Cerebellar cortex (tissue), 1 donor: ENCODE results near the gene SARS2.
A peak's percentile ranks its signal among the peaks of the same experiment; 100 is the strongest.
"Not testable (repeated sequence)": the region's sequence is repeated elsewhere in the genome, so short reads cannot be mapped to it uniquely, and the experiment has no call there.

ENCODE experiments used
- DNase-seq: peaks from one replicate; pipeline ENCODE4 v3.0.0-alpha.2; 2015; ENCODE audit warnings: low spot score

SARS2 gene

DNA sequence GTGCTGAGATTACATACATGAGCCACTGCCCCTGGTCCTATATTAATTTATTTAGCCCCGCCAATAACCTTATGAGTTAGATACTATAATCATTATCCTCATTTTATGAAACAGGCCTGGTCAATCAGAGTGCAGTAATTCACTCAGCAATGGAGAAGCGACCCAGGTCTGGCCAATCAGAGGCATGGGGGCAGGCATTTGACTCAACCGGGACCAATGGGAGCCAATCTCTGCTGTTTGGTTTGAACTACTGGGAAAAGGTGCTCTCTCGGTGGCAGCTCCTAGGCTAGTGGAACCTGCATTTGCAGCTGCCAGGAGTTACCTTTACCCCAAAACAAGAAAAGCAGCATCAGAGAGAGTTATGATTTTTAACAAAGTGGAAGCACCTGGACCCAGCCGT, 37.7 kb downstream of the SARS2 start:
- no peak for DNase-seq

DNA sequence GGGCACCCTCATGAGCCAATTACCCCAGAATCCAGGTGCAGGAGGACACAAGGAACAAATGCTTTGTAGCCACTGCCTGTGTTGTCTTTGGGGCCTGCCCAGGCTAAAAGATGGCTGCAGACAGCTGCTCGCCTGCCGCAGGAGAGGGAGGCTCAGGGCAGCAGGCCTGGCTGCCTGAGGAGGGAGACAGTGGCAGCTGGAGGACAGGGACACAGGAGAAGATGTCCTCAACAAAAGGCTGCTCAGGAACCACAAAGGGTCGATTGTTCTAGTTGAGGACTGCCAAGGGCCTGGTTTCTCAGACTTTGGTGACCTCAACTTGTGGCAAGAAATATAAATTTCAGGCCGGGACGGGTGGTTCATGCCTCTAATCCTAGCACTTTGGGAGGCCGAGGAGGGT, 38.8 kb downstream of the SARS2 start:
- DNase-seq: no peak

DNA sequence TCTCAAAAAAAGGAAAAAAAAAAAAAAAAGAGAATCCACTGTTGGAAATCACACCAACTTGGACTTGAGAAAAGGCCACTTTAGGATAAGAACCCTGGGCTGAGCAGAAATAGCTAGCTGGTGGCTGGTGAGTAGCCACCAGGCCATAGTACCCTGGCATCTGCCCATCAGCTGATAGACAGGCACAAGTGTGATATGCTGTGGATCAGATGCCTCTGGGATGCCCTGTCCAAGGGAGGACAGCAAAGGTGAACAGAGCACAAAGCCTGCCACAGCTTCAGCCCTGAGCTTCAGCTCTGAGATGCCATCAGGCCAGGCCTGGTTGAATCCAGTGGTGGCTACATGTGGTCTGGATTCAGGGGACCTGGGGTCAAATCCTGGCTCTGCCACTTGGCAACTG, 39.9 kb downstream of the SARS2 start:
- no peak for DNase-seq

DNA sequence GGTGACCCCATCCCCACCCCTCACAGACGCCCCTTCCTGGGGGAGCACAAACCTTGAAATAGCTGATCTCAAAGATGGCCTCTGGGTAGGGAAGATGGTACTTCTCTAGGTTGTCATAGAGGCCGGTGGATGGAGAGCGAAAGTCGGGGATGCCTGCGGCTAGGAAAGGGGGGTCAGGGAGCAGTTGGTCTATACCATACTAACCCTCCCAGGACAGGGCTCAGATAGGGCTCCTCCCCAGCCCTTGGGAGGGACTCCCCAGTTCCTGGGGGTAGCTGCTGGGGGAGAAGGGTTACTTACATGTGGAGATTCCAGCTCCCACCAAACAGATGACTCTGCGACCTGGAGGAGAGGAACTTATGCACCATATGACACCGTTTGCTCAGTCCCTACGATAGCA, 40.8 kb downstream of the SARS2 start:
- DNase-seq: no peak

DNA sequence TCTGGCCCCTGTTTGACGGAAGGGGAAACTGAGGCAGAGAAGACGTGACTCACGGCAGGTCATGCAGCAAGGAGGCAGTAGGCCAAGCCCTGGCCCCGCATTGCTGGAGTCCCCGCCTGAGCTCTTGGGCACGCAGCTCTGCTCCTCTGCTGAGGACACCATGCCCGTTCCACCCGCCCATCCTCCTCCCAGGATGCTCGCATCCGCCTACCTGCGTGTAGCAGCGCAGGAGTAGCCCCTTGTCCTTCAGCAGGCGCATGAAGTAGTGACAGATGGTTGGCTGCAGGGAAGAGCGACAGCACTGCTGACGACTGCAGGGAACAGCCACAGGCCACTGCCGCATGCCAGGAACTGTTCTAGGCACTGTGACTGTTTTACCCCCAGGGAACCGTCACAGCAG, 41.7 kb downstream of the SARS2 start:
- peak; percentile 78 for DNase-seq

DNA sequence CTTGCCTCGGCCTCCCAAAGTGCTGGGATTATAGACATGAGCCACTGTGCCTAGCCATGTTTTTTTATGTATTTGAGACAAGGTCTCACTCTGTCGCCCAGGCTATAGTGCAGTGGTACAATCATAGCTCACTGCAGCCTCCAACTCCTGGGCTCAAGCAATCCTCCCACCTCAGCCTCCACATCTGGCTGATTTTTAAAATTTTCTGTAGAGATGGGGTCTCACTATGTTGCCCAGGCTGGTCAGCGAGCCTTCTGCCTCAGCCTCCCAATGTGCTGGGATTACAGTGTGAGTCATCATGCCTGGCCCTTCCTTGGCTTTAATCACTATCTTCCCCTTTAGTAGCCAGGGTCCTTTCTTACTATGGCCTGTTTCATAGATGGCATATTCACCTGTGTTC, 45.9 kb downstream of the SARS2 start:
- DNase-seq: not testable (repeated sequence)

DNA sequence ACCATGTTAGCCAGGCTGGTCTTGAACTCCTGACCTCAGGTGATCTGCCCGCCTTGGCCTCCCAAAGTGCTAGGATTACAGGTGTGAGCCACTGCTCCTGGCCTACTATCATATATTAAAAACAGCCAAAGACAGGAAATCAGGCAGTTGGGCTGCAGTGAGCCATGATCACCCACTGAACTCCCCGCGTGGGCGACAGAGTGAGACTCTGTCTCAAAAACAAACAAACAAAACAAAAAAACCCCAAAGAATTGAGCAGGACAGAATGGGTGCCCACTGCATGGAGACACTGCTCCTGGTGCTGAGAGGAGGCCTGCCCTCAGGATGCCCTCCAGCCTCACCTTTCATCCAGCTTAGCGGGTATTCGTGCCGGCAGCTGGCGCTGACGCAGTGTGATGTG, 47.3 kb downstream of the SARS2 start:
- DNase-seq: no peak

DNA sequence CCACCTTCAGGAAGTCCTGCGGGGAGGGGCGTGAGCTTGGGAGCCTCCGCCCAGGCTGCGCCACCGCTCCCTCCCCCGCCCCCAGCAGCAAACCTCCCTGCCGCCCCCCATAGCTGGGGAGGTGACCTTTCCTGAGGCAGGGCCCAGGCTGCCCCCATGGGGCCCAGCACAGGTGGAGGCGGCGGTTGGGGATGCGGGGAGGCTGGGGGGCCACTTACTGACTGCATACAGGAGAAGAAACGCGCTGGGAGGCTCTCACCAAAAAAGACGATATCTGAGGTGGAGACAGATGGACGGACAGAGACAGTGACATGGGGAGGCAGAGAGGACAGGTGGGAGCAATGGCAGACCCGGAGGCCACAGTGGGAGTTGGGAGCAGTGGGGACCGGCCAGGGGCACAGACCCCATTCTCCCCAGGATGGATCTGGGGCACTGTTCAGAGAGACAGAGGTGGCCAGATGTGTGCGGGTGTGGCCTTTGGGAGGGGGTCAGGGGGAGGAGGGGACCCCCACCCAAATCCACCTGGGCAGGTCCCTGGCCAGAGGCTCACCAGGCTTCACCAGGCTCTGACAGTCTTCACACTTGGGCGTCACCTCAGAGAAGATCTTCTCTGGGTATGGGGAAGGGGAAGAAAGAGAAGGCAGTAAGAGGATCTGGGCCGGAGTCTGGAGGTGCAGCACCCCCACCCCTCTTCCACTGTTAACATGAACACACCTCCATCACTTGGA, 49.5 kb downstream of the SARS2 start:
- DNase-seq: no peak

DNA sequence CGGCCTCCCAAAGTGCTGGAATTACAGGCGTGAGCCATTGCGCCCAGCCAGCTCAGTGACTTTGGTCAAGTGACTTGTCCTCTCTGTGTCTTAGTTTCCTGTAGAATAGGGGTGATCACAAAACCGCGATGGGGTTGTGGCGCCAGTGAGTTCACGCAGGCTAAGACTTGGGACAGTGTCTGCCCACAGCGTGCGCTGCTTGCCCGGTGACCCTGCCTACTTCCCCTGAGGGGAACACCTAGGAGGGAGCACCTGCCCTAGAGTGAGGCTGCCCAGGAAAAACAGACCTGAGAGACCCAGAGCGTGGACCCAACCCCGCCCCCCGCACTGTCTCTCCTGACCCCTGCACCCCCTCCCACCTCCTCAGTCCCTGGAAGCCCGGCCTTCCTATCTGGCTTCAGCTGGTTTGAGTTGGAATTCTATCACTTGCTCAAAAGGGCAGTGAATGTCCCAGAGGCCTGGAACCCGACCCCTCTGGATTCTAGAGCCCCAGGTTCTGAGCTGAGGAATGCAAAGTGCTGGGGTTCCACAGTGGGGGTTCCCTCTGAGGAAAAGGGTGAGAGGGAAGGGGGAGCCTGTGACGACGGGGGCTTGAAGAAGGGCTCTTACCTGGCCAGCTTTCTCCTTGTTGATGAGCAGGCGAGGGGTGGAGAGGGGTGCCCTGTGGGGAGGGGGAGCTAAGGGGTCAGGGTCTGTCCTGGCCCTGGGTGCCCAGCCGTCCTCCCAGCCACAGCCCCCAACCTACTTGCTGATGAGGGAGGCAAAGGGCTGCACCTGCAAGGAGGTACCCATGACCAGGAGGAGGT, 50.3 kb downstream of the SARS2 start:
- DNase-seq: no peak

DNA sequence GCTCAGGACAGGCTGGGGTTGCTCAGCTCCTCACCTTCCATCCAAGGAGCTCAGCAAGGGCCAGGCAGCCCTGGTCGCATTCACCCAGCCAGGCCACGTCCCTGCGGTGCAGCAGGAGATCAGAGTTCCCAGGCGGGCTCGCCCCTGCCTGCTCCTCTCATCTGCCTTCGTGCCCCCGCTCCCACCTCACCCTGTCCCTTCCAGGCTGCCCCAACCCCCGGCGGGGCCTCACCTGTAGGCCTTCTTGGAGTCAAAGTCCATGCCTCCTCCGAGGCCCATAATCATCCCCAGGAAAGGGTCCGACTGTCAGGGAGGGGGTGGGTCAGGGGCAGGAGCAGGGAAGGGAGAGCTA, 51.2 kb downstream of the SARS2 start:
- no peak for DNase-seq

DNA sequence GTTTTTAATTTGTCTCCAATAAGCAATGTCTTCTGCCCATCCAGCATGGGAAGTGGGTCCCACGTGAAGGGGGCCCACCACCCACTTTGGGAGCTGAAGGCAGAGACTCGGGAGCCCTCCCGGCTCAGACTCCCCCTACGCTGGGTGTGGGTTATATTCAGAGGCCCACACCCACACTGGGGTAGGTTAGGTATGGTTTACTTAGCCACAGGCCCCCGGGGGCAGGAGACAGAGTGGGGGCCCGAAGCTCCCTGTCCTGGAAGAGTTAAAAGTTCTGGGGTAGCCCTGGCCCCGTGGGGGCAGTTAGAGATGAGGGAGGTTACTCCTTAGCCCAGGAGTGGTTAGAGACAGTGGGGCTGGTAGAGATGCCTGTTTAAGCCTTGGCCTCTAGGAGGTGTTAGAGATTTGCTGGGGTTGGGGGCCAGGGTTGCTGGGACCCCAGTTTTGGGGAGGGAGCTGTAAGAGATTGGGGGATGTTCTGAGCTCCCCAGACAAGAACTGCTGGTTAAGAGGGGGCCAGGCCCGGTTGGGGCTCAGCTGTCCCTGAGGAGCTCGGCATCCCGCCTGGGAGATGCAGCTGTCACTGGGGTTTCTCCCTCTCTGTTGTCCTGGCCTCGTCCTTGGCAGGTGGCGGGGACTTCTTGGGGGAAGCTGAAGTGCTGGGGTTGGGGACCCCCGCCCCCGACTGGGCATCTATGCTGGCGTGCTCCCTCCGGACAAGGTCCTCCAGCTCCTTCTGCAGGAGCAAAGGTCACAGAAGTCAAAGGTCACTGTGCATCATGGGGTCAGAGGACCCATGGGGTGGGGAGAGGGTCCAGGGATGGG, 51.8 kb downstream of the SARS2 start:
- DNase-seq: no peak

DNA sequence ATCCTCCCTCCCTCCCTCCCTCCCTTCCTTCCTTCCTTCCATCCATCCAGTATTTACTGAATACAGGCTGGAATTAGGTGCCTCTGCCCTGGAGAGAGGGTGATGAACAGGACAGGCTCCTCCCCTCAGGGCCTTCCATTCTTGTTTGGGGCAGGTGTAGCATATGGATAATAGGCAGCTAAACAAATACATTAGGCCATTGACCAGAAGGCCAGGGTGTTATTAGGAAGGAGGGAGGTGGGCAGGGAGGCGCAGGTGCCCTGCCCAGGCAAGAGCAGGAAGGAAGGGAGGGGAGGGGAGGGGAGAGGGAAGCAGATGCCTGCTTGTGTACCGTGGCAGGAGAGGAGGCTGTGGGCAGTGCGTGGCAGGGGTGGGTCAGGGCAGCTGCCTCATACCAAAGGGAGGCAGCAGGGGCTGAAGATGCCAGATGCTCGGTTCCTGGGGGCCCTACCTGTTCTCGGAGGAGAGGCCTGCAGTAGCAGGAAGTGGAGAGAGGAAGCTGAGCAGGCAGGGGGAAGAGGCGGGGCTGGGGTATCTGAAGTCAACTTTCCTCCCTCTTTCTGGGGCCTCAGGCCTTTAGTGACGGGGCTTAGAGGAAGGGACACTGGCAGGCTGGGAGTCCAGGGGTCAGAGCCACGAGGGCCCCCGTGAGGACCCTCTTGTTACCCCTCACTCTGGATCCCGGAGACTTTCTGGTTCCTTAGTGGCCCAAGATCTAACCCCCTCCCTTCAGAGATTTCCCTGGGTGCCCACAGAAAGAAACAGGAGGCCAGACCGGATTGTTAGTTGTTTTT, 52.6 kb downstream of the SARS2 start, which contains the start of gene RINL:
Gene RINL (minus strand): TSS at position 495 of the 794 bp plus-strand sequence. CDS start 1,533 bp downstream, outside the sequence.
- DNase-seq: no peak

DNA sequence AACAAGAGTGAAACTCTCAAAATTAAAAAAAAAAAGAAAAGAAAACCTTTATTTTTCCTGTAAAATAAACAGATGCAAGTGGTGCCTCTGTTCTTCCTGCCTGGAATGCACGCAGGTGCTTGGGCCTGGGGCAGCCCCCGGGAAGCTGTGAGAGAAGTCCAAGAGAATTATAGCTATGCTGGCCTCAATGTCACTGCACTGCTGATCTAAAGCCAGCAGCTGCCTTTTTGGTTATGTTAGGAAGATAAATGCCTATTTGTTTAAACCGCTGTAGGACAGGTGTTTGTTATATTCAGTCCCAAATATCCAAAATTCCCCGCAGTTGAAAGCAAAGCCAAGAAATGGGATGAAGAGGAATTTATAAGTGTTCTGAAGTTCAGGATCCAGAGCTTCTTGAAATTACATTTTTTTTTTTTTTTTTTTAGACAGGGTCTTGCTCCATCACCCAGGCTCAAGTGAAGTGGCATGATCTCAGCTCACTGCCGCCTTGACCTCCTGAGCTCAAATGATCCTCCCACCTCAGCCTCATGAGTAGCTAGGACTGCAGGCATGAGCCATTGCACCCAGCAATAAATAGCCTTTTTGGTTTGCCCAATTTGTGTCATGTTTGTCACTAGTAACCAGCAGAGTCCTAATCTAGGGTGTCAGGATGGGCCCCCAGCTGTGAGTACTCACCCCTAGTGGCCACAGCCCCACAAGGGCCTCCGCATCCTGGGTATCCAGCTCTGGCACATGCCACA, 54.7 kb downstream of the SARS2 start:
- no peak for DNase-seq

DNA sequence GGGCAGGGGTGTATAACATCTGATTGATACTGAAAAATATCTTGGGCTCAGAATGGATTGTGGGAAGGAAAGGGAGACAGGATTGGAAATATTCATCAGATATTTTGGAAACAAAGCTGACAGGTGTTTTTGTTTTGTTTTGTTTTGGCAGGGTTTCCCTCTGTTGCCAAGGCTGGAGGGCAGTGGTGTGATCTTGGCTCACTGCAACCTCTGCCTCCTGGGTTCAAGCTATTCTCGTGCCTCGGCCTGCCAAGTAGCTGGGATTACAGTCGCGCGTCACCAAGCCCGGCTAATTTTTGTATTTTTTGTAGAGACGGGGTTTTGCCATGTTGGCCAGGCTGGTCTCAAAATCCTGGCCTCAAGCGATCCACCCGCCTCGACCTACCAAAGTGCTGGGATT, 57.2 kb downstream of the SARS2 start:
- not testable (repeated sequence) for DNase-seq

DNA sequence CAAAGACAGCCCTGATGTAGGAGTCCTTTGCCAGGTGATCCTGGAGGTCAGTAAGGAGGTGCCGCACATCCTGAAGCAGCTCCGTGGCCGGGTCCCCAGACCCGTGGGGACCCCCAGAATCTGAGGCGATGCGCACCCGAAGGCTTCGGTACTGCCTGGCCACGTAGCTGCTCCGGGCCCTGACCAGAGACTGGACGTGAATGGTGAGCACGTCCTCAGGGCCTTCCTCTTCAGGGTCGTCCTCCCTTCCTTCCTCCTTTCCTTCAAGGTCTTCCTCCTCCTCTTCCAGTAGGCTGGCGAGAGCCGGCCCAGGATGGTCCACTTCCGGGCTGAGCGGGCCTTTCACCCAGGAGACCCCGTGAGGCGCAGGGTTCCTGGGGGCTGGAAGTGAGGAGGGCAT, 60.0 kb downstream of the SARS2 start:
- no peak for DNase-seq

DNA sequence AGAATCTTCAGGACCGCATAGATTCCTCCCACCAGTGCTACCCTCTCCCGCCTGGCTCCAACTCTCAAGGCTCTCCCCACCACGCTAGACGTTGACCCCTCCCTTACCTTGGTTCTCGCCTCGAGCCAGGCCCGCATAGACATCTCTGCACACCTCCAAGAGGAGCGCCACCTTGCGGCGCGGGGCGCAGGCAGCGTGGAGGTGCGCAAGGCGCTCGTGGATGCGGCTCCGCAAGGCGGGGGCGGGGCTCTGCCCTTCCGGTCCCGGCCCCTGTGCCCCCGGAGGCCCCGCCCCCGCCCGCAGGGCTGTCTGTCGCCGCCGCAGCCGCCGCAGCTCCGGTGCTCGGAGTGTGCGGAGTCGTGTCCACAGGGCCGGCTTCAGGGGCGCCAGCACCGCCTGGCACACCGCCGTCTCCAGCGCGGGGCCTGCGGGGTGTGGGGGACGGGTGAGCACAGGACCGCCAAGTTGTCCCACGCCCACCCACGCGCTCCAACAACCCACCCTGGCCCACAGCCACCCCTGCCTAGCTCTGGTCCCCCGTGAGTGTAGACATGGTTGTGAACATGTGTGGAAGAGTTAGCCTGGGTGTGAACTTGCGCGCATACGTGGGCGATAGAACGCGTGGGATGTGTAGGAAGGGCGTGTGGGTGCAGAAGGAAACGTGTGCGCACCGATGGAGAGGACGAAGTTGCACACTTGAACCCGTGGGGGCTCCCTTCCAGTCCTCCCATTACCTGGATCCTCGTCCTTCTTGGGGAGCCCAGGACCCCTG, 60.5 kb downstream of the SARS2 start:
- peak; percentile 89 for DNase-seq

DNA sequence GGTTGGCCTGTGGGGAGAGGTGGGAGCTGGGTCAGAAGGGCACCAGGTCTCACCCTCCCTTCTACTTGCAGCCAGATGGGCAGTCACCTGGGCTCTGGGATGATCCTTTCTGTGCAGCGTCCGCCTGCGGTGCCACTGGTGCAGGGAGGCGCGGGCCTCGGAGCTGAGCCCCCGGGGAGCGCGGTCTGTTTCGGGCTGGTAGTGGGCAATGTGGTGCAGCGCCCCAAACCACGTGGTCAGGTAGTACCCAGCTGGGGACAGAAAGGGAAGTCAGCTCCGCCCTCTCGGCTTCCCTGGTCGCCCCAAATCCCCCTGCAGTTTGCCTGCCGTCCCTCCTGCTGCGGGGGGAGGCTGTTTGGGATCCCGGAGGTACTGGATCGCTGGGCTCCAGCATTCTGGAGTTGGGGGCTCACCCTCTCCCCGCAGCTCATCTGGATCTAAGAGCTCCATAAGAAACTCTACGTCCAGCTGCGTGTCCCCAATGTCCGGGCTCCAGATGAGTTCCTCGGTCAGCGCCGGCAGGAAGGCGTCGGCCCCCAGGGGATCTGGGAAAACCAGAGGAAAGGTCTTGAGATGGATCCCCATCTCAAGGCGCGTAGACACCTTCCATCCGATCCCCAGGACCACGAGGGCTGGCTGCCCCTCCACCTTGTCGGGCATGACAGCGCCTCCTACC, 61.3 kb downstream of the SARS2 start:
- no peak for DNase-seq

DNA sequence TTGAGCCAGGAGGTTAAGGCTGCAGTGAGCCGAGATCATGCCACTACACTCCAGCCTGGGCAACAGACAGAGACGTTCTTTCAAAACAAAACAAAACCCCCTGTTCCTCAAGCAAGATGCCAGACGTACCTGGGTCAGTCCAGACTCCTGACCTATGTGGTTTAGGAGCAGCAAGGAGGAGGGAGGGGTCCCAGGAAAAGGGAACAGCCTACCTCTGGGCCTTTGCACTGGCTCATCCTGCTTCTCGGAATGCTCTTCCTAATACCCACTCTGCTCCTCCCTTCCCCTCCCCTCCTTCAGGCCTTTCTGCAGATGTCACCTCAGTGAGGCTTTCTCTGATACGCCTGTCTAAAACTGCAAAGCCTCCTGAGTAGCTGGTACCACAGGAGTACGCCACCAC, 62.0 kb downstream of the SARS2 start:
- no peak for DNase-seq

DNA sequence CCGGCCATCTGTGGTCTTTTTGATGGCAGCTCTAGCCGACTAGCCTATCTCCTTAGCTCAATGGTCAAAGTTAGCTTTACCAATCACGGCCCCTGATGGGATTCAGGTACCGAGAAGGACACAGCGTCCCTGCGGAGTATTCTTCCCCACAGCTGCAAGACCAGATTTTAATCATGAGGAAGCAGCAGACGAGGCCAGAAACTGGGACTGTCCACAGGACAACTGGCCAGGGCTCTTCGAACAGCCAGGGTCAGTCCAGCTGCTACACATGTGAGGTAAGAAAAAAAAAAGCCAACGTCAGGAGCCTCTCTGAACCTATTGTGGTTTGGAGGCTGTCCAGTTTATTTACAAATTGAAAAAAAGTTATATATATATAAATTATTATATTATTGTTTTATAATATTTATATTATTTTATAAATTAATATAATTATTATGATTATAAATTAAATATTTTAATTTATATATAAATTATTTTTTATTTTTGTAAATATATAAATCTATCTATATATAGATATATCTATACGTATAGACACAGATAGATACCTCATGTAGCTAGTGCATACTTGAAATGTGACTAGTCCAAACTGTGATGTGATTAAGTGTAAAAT, 63.3 kb downstream of the SARS2 start:
- DNase-seq: no peak
